IMR-90 (cell line): ENCODE data around the gene CCDC83. TPM values are rescaled to one million over a fixed set of nuclear protein-coding genes. Genes with fewer than 3 reads are reported as not detected.

Source experiments
- ATAC-seq: fragments of 200-7000 bp; cut with Tn5 transposase; 2 replicates; pipeline ENCODE4 v1.9.1; 2020; ENCODE audit warnings: low read depth, mild to moderate bottlenecking, moderate library complexity
- BruUV-seq: library from RNA; stranded (reverse); fragments of 400-500 nt; replicated peaks from 2 replicates; lab custom pipeline; 2021; lab: Mats Ljungman, UMichigan
- CTCF ChIA-PET: fragments of 300-600 bp; formaldehyde crosslinking; extraction: SDS; loops from one replicate; lab custom pipeline; 2021; ENCODE audit warnings: antibody characterized with exemption; lab: Yijun Ruan, JAX
- POLR2A ChIA-PET: fragments of 300-600 bp; sonication (Branson Sonifier 250); formaldehyde crosslinking; loops from one replicate; lab custom pipeline; 2022; ENCODE audit warnings: antibody characterized with exemption; ENCODE audit not compliant: unreplicated experiment; lab: Charles Lee
- DNase-seq: peaks from one replicate; pipeline ENCODE4 v3.0.0; 2013
- H2AFZ ChIP-seq: replicated peaks from 2 replicates; pipeline ENCODE3; 2013; ENCODE audit warnings: low read length, mild to moderate bottlenecking; ENCODE audit not compliant: poor library complexity
- H2AK5ac ChIP-seq: 2 replicates; pipeline ENCODE4 v1.6.1; 2013; ENCODE audit warnings: low read depth, low read length, inconsistent platforms
- H2AK9ac ChIP-seq: replicated peaks from 2 replicates; pipeline ENCODE3; 2013; ENCODE audit warnings: mild to moderate bottlenecking, low read depth, low read length, moderate library complexity; ENCODE audit not compliant: poor library complexity
- H2BK120ac ChIP-seq: 2 replicates; pipeline ENCODE4 v1.6.1; 2013; ENCODE audit warnings: low read depth, low read length, inconsistent platforms
- H2BK15ac ChIP-seq: 3 replicates; pipeline ENCODE4 v1.6.1; 2013; ENCODE audit warnings: low read depth, low read length, inconsistent platforms
- H2BK20ac ChIP-seq: 2 replicates; pipeline ENCODE4 v1.6.1; 2013; ENCODE audit warnings: low read depth, mild to moderate bottlenecking, inconsistent platforms, low read length, moderate library complexity
- H2BK5ac ChIP-seq: 2 replicates; pipeline ENCODE4 v1.6.1; 2013; ENCODE audit warnings: mild to moderate bottlenecking, low read depth, low read length, inconsistent platforms; ENCODE audit not compliant: poor library complexity, severe bottlenecking
- H3K14ac ChIP-seq: replicated peaks from 2 replicates; pipeline ENCODE4 v1.6.1; 2013; ENCODE audit warnings: low read depth, low read length, inconsistent platforms
- H3K18ac ChIP-seq: 2 replicates; pipeline ENCODE4 v1.6.1; 2013; ENCODE audit warnings: low read depth, low read length, control low read depth
- H3K23ac ChIP-seq: 2 replicates; pipeline ENCODE4 v1.6.1; 2013; ENCODE audit warnings: low read depth, low read length, inconsistent platforms
- H3K27ac ChIP-seq: 2 replicates; pipeline ENCODE4 v1.5.1; 2013; ENCODE audit warnings: mild to moderate bottlenecking, control low read depth, low read length; ENCODE audit not compliant: insufficient read depth
- H3K27me3 ChIP-seq: 2 replicates; pipeline ENCODE4 v1.6.1; 2013; ENCODE audit warnings: low read length; ENCODE audit not compliant: control insufficient read depth, insufficient read depth
- H3K36me3 ChIP-seq: 2 replicates; pipeline ENCODE4 v1.6.1; 2013; ENCODE audit warnings: low read length, mixed read lengths; ENCODE audit not compliant: control insufficient read depth, insufficient read depth
- H3K4ac ChIP-seq: 2 replicates; pipeline ENCODE4 v1.6.1; 2013; ENCODE audit warnings: low read depth, low read length, inconsistent platforms
- H3K4me1 ChIP-seq: 2 replicates; pipeline ENCODE4 v1.6.1; 2013; ENCODE audit warnings: low read length, mixed read lengths; ENCODE audit not compliant: control insufficient read depth, insufficient read depth
- H3K4me2 ChIP-seq: 2 replicates; pipeline ENCODE4 v1.6.1; 2013; ENCODE audit warnings: low read depth, mild to moderate bottlenecking, control low read depth, low read length, moderate library complexity
- H3K4me3 ChIP-seq: 2 replicates; pipeline ENCODE4 v1.5.1; 2013; ENCODE audit warnings: low read depth, mild to moderate bottlenecking, control low read depth, low read length, moderate library complexity; ENCODE audit not compliant: insufficient read depth
- H3K56ac ChIP-seq: 2 replicates; pipeline ENCODE4 v1.6.1; 2013; ENCODE audit warnings: low read length, inconsistent platforms; ENCODE audit not compliant: insufficient read depth; ENCODE audit errors: extremely low read depth
- H3K79me1 ChIP-seq, 2 experiments: 2 replicates each; pipeline ENCODE4 v1.6.1; 2013; ENCODE audit warnings: low read length in 2 of 2, inconsistent platforms in 1 of 2, low read depth in 1 of 2
- H3K9ac ChIP-seq: 2 replicates; pipeline ENCODE4 v1.6.1; 2013; ENCODE audit warnings: low read depth, low read length, control low read depth
- H3K9me1 ChIP-seq: 2 replicates; pipeline ENCODE4 v1.6.1; 2013; ENCODE audit warnings: low read length, inconsistent platforms; ENCODE audit not compliant: insufficient read depth
- H3K9me3 ChIP-seq: 2 replicates; pipeline ENCODE4 v1.6.1; 2013; ENCODE audit warnings: low read length; ENCODE audit not compliant: control insufficient read depth, insufficient read depth
- H4K20me1 ChIP-seq: 2 replicates; pipeline ENCODE4 v1.6.1; 2013; ENCODE audit warnings: low read length, inconsistent platforms; ENCODE audit not compliant: insufficient read depth
- H4K5ac ChIP-seq: 2 replicates; pipeline ENCODE4 v1.6.1; 2013; ENCODE audit warnings: mild to moderate bottlenecking, low read depth, low read length, control low read depth
- H4K8ac ChIP-seq, 2 experiments: 2 replicates each; pipeline ENCODE4 v1.6.1; 2013; ENCODE audit warnings: low read depth in 2 of 2, low read length in 2 of 2, control low read depth in 1 of 2, inconsistent platforms in 1 of 2
- H4K91ac ChIP-seq: 2 replicates; pipeline ENCODE4 v1.6.1; 2013; ENCODE audit warnings: low read depth, low read length, inconsistent platforms; ENCODE audit not compliant: insufficient read depth
- CEBPB ChIP-seq: IDR thresholded peaks from 2 replicates; pipeline ENCODE4 v1.6.1; 2012; ENCODE audit warnings: low read depth, low read length, improper control_type of control experiment
- NFE2L2 ChIP-seq: fragments of 150-350 bp; IDR thresholded peaks from 2 replicates; pipeline ENCODE4 v1.6.1; 2016; ENCODE audit warnings: low read depth, mild to moderate bottlenecking, low read length
- WGBS, 2 experiments: methylation state at CpG; one replicate each; pipeline versions ENCODE4 v1.1.5 to v1.1.7; 2013; ENCODE audit warnings: missing lambda C conversion rate in 2 of 2; ENCODE audit not compliant: insufficient read length in 1 of 2; ENCODE audit errors: extremely low coverage in 2 of 2; 5-methylcytosine and 5-hydroxymethylcytosine counted together
- dilution Hi-C: fragments of 300-500 bp; cut with HindIII; formaldehyde crosslinking; loops from one replicate; pipeline ENCODE4 v1.14.3; 2018; ENCODE audit warnings: low sequenced_read_pairs; ENCODE audit not compliant: unreplicated experiment
- in situ Hi-C: fragments of 300-500 bp; cut with MboI; formaldehyde crosslinking; loops from 3 replicates; pipeline ENCODE4 v1.14.3; 2019; ENCODE audit warnings: low sequenced_read_pairs, inconsistent platforms, mixed read lengths
- intact Hi-C: fragments of 100-400 bp; cut with micrococcal nuclease; formaldehyde crosslinking; loops from 2 replicates; pipeline ENCODE4 v1.10.0; 2022
- polyA plus RNA-seq, 3 experiments: library from polyadenylated mRNA; depleted of rRNA; stranded (reverse); fragments of >200 nt; gene quantifications; 2 replicates each; pipeline ENCODE4 v1.2.3, GENCODE V29; 2012; ENCODE audit warnings: low replicate concordance in 1 of 3
- total RNA-seq: library from RNA; depleted of rRNA; stranded (reverse); fragments of >200 nt; gene quantifications from 2 replicates; pipeline ENCODE4 v1.2.3, GENCODE V29; 2012

Gene CCDC83
- total and polyA plus RNA-seq, 2 of the 4 experiments (the other 2 are of a cell fraction), result not detected

- no peak overlapping the region for H2AFZ ChIP-seq
- H3K9me1 ChIP-seq, result no peaks in the 10 kb centered on the region
- H4K8ac ChIP-seq, result no peak overlapping the region
- no peak overlapping the region for H3K4me3 ChIP-seq
- H2BK15ac ChIP-seq, result no peak overlapping the region
- no peak overlapping the region for H3K18ac ChIP-seq
- H2AK5ac ChIP-seq, result no peak overlapping the region
- no peak overlapping the region for H3K14ac ChIP-seq
- H3K36me3 ChIP-seq, result no peaks in the 10 kb centered on the region
- no peak for ATAC-seq
- H3K23ac ChIP-seq, result no peak overlapping the region
- no peaks in the 10 kb centered on the region; the same call in 1 of the 2 replicates for H3K4me1 ChIP-seq
- no peaks in the 10 kb centered on the region; the same call in 1 of the 2 replicates for H3K9me3 ChIP-seq
- no peak overlapping the region for H2BK5ac ChIP-seq
- no TSS peak for BruUV-seq
- no peaks in the 10 kb centered on the region for H3K79me1 ChIP-seq
- no peak overlapping the region for H4K91ac ChIP-seq
- in situ Hi-C loops, result no loop called here
- H4K5ac ChIP-seq, result no peak overlapping the region
- H2BK20ac ChIP-seq, result no peak overlapping the region
- H2BK120ac ChIP-seq, result no peak overlapping the region
- no peak overlapping the region for H3K27ac ChIP-seq
- dilution Hi-C loops, result no loop called here
- no CpG with 5 or more reads among the region's 1 CpG for WGBS, 2 experiments
- H3K9ac ChIP-seq, result no peak overlapping the region
- CTCF ChIA-PET, result interaction anchor here (1.0 kb wide), 1 partner anchor 9 kb away, joined by 3 read pairs; no protein-coding TSS in a partner anchor
- H3K56ac ChIP-seq, result no peak overlapping the region
- intact Hi-C loops, result no loop called here
- no peak overlapping the region for H2AK9ac ChIP-seq
- POLR2A ChIA-PET, result no interaction called here
- H4K20me1 ChIP-seq, result no peaks in the 10 kb centered on the region
- no peak for DNase-seq
- H3K4me2 ChIP-seq, result no peak overlapping the region
- H3K27me3 ChIP-seq, result peaks cover 9% of the 10 kb centered on the region
- no peak overlapping the region for H3K4ac ChIP-seq
- TF ChIP-seq NFE2L2 (no peak), CEBPB (no peak)
These were observed 67.2 kb downstream of the CCDC83 start for GRCh38 chr11:85922367-85922766.
